ENCODE results near the gene CHST1. TPM values are rescaled to one million over a fixed set of nuclear protein-coding genes. Genes with fewer than 3 reads are reported as not detected.

CHST1 gene
- total and polyA plus RNA-seq, 10 of the 15 experiments (the other 5 are each of a cell fraction or from before 2014, with no cell fraction given), result not detected

GRCh38 chr11:45644981-45645889 is 20.2 kb downstream of the CHST1 start:
- intact Hi-C loops (cut with micrococcal nuclease; ENCODE audit: unreplicated experiment) (no loop called here), in situ Hi-C loops (cut with MboI) (no loop called here)
- BruUV-seq (replicated peaks), result no TSS peak
- no peak for FAIRE-seq
- Histone ChIP-seq H3K27me3 (replicated peaks in 1 of 2; ENCODE audit: control insufficient read depth in 2 of 2, insufficient read depth in 2 of 2, low read length in 1 of 2) (peaks cover 0 to 4% of the 10 kb centered on the region in 2 experiments; a peak in 1 of 4 replicates), H3K27ac (ENCODE audit: control insufficient read depth, insufficient read depth) (no peak overlapping the region), H3K9ac (ENCODE audit: control insufficient read depth, insufficient read depth, low read length) (no peak overlapping the region), H3K4me2 (ENCODE audit: control insufficient read depth, insufficient read depth) (no peak overlapping the region), H3K4me3 (no peak overlapping the region), H2AFZ (ENCODE audit: control insufficient read depth, low read depth, low read length) (no peak overlapping the region), H3K36me3 (ENCODE audit: control insufficient read depth in 2 of 2, insufficient read depth in 2 of 2, low read length in 1 of 2) (no peaks in the 10 kb centered on the region), H3K9me3 (replicated peaks; ENCODE audit: control insufficient read depth, insufficient read depth, low read length) (no peaks in the 10 kb centered on the region), H3K4me1 (ENCODE audit: control insufficient read depth, insufficient read depth, low read length) (no peaks in the 10 kb centered on the region), H3K79me2 (ENCODE audit: control insufficient read depth, insufficient read depth, low read length) (no peaks in the 10 kb centered on the region), H4K20me1 (ENCODE audit: control insufficient read depth, insufficient read depth) (no peaks in the 10 kb centered on the region)
- WGBS (ENCODE audit: insufficient coverage, insufficient replicate concordance, low lambda C conversion rate, missing lambda C conversion rate), result 42% methylated on average over 10 of the region's 10 CpGs
- ChIA-PET POLR2A (no interaction called here), SMC1A (ENCODE audit: uncharacterized antibody, unreplicated experiment) (no interaction called here), CTCF (interaction anchor here (0.6 to 3.6 kb wide), 4 partner anchors 10 to 1154 kb away, joined by 3 to 36 read pairs (median 4); no protein-coding TSS in a partner anchor), RAD21 (ENCODE audit: unreplicated experiment) (no interaction called here)
- TF ChIP-seq ZNF592 (IDR thresholded peaks at IDR 0.05), result no peak
- no peak for TF ChIP-seq ZBTB4 (CRISPR knock-in tag; IDR thresholded peaks at IDR 0.05)
- TF ChIP-seq HDAC2 (IDR thresholded peaks at IDR 0.05), result no peak
- ATAC-seq, result no peak
- DNase-seq (ENCODE audit: low read depth, low spot score), result no peak
